Suprapubic skin (tissue), 4 donors: Measurements from ENCODE around the gene RALGAPA2.

ENCODE experiments used
- EP300 ChIP-seq: sonication (generic); formaldehyde crosslinking; IDR thresholded peaks from one replicate; pipeline ENCODE4 v1.6.1; 2017; ENCODE audit warnings: antibody characterized with exemption
- POLR2AphosphoS5 ChIP-seq, 3 donors: sonication (generic); formaldehyde crosslinking; IDR thresholded peaks; one replicate each; pipeline ENCODE4 v1.6.1; 2017; ENCODE audit warnings: antibody characterized with exemption in 3 of 3
- TF ChIP-seq, protein P1 (sequence below), 2 donors: fragments of 200-600 bp in 1 of 2; fragments of 450-650 bp in 1 of 2; sonication (generic) in 1 of 2; IDR thresholded peaks; one replicate each; pipeline ENCODE4 v1.5.1; 2016 to 2019; ENCODE audit warnings: antibody characterized with exemption in 2 of 2, mild to moderate bottlenecking in 1 of 2, moderate library complexity in 1 of 2

- no peak for TF ChIP-seq POLR2AphosphoS5 (IDR thresholded peaks at IDR 0.05)
- TF ChIP-seq EP300, result no peak
- TF ChIP-seq, protein P1, sequence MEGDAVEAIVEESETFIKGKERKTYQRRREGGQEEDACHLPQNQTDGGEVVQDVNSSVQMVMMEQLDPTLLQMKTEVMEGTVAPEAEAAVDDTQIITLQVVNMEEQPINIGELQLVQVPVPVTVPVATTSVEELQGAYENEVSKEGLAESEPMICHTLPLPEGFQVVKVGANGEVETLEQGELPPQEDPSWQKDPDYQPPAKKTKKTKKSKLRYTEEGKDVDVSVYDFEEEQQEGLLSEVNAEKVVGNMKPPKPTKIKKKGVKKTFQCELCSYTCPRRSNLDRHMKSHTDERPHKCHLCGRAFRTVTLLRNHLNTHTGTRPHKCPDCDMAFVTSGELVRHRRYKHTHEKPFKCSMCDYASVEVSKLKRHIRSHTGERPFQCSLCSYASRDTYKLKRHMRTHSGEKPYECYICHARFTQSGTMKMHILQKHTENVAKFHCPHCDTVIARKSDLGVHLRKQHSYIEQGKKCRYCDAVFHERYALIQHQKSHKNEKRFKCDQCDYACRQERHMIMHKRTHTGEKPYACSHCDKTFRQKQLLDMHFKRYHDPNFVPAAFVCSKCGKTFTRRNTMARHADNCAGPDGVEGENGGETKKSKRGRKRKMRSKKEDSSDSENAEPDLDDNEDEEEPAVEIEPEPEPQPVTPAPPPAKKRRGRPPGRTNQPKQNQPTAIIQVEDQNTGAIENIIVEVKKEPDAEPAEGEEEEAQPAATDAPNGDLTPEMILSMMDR (IDR thresholded peaks at IDR 0.05), result no peak
Measured at GRCh38 chr20:20531283-20531682, 181.2 kb downstream of the RALGAPA2 start.
